SK-N-SH (cell line): ENCODE data around the gene LIMA1.

ENCODE experiments used
- CTCF ChIP-seq: fragments of 200-600 bp; sonication (generic); IDR thresholded peaks from 2 replicates; pipeline ENCODE4 v1.6.1; 2017; ENCODE audit warnings: antibody characterized with exemption, mild to moderate bottlenecking, moderate library complexity
- MEF2A ChIP-seq: IDR thresholded peaks from 2 replicates; pipeline ENCODE4 v1.4.0; 2012; ENCODE audit warnings: low read depth, borderline replicate concordance
- NRF1 ChIP-seq: IDR thresholded peaks from 2 replicates; pipeline ENCODE4 v1.6.1; 2012; ENCODE audit warnings: low read depth, mild to moderate bottlenecking, low read length
- POLR2AphosphoS5 ChIP-seq: IDR thresholded peaks from 2 replicates; pipeline ENCODE4 v1.6.1; 2012; ENCODE audit warnings: low read depth, low read length
- USF2 ChIP-seq: fragments of 150-350 bp; IDR thresholded peaks from 2 replicates; pipeline ENCODE4 v1.6.1; 2017; ENCODE audit warnings: antibody characterized with exemption, low read length, low read depth, borderline replicate concordance

GRCh38 chr12:50287271-50287670 is 4.0 kb upstream of the LIMA1 start:
- no peak for TF ChIP-seq POLR2AphosphoS5
- no peak for TF ChIP-seq CTCF
- TF ChIP-seq NRF1 = no peak
- TF ChIP-seq USF2 = no peak
- no peak for TF ChIP-seq MEF2A
